Activated naive CD4-positive, alpha-beta T cell treated with Interleukin-2 at 50 U/mL for 16 hours (primary cell): ENCODE data around the gene ATCAY.
"Not testable (repeated sequence)": the region's sequence is repeated elsewhere in the genome, so short reads cannot be mapped to it uniquely, and the experiment has no call there.

Source experiments
- DNase-seq: peaks from one replicate; pipeline ENCODE4 v3.0.0-alpha.2; 2020

The ATCAY gene

DNA sequence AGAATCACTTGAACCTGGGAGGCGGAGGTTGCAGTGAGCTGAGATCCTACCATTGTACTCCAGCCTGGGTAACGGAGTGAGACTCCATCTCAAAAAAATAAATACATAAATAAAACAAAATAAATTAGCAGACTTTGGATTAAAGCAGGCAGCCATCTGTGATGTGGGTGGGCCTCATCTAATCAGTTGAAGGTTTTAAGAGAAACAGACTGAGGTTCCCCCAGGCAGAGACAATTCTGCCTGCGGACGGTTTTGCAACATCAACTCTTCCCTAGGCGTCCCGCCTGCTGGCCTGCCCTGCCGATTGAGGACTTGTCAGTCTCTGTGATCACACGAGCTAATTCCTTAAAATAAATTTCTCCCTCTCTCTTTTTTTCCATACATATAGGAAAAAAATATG is 23.7 kb downstream of the ATCAY start:
- DNase-seq, result no peak

- no peak for DNase-seq
These were observed 27.3 kb downstream of the ATCAY start for GRCh38 chr19:3907626-3908265.

DNA sequence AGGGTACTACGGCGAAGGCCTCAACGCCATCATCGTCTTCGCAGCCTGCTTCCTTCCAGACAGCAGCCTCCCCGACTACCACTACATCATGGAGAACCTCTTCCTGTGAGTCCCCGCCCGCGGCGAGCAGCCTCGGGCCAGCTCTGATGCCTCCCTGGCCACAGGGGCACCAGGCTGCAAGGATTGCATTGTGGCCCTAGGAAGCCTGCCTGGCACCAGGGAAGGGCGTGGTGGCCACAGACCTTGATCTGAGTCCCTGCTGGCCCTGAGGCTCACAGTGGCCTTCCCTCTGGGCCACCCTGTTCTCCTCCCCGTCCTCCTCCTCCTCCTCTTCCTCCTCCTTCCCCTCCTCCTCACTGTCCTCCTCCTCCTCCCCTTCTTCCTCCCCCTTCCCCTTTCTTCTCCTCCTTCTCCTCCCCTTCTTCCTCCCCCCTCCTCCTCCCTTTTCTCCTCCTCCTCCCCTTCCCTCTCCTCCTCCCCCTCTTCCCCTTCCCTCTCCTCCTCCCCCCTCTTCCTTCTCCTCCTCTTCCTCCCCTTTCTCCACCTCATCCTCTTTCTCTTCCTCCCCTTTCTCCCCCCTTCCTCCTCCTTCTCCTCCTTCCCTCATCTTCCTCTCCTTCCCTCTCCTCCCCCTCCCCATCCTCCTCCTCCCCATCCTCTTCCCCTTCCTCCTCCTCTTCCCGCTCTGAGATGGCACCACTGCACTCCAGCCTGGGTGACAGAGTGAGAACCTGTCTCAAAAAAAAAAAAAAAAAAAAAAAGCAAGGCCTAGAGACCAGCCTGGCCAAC is 28.0 kb downstream of the ATCAY start:
- DNase-seq, result no peak

- DNase-seq, result no peak
These were observed 29.6 kb downstream of the ATCAY start for GRCh38 chr19:3910105-3910504.

DNA sequence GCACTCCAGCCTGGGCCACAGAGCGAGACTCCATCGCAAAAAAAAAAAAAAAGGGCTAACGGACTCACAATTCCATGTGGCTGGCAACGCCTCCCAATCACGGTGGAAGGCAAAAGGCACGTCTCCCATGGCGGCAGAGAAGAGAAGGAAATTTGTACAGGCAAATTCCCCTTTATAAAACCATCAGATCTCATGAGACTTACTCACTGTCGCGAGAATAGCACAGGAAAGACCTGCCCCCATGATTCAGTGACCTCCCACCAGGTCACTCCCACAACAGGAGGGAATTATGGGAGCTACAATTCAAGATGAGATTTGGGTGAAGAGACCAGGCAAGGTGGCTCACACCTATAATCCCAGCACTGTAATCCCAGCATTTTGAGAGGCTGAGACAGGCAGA is 33.7 kb downstream of the ATCAY start:
- DNase-seq, result no peak

DNA sequence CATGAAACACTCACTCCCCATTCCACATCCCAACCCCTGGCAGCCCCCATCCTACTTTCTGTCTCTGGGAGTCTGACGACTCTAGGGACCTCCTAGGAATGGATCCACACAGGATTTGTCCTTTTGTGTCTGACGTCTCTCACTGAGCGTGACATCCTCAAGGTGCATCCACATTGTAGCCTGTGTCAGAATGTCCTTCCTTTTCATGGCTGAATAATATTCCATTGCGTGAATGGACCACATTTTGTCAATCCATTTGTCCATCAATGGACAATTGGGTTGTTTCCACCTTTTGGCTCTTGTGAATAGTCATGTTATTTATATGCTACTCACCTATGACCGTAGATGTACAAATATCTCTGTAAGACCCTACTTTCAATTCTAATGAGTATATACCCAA is 35.5 kb downstream of the ATCAY start:
- DNase-seq, result no peak

GRCh38 chr19:3919793-3920192 is 39.3 kb downstream of the ATCAY start:
- DNase-seq, result no peak

DNA sequence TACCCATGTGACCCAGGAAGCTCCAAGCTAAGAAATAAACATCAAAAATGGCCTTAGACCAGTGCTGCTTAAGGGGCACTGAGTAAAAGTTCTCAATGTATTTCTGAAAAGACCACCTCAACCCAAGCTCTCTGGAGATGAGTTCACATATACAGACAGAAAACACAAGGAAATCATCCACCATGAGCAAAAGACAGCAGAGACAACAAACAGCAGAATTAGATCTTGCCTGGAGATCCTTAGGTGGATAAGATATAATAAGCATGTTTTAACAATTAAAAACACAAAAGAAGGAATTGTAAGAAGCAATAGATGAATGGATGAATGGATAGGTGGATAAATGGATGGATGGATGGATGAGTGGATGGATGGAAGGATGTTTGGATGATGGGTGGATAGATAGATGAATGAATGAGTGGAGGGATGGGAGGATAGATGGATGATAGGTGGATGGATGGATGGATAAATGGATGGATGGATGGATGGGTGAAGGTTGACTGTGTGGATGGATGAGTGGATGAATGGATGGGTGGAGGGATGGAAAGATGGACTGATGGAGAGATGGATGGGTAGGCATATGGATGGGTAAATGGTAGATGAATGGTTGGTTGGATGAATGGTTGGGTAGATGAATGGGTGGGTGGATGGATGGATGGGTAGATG is 42.7 kb downstream of the ATCAY start:
- no peak for DNase-seq

- no peak for DNase-seq
These were observed 43.4 kb downstream of the ATCAY start for GRCh38 chr19:3923912-3924311.

DNA sequence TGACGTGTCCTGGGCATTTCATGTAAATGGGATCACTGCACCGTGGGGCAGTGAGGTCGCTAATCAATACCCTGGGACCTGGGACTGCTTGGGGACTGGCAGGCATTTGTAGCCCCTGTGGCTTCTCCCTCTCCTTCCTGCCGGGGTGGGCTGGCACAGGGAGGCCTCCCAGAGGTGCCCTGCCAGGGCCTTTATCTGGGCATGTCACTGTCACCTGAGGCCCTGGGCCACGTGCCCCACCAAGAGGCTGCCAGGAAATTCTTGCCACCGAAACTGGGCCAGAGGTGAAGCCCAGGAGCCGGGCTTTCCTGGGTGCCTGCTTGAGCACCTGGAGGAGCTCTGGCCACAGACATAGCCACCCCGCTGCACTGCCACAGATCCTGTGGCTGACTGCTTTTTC is 50.6 kb downstream of the ATCAY start:
- DNase-seq, result no peak

GRCh38 chr19:3932931-3933810 is 52.7 kb downstream of the ATCAY start, which contains the start of gene NMRK2:
TSS of gene NMRK2 (plus strand) at chr19:3933069. CDS start at chr19:3933672, 603 bp downstream.
- DNase-seq, result no peak

GRCh38 chr19:3936506-3937442 is 56.3 kb downstream of the ATCAY start:
- no peak for DNase-seq

DNA sequence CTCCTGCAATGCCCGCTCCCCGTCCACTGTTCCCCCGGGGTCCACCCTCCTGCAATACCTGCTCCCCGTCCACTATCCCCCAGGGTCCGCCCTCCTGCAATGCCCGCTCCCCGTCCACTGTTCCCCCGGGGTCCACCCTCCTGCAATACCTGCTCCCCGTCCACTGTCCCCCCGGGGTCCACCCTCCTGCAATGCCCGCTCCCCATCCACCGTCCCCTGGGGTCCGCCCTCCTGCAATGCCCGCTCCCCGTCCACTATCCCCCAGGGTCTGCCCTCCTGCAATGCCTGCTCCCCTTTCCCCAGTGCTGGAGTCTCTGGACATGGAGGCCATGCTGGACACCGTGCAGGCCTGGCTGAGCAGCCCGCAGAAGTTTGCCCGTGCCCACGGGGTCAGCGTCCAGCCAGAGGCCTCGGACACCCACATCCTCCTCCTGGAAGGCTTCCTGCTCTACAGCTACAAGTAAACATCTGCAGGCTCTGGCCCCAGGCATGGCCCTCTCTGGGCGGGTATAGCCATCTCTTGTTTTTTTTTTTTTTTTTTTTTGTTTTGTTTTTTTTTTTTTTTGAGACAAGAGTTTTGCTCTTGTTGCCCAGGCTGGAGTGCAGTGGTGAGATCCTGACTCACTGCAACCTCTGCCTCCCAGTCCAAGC is 57.9 kb downstream of the ATCAY start:
- not testable (repeated sequence) for DNase-seq

GRCh38 chr19:3942790-3943409 is 62.4 kb downstream of the ATCAY start:
- DNase-seq, result no peak

GRCh38 chr19:3944018-3944721 is 63.7 kb downstream of the ATCAY start:
- no peak for DNase-seq

- DNase-seq, result no peak
These were observed 65.4 kb downstream of the ATCAY start for GRCh38 chr19:3945838-3946237.

GRCh38 chr19:3947316-3947933 is 66.9 kb downstream of the ATCAY start:
- DNase-seq, result not testable (repeated sequence)

GRCh38 chr19:3949294-3949693 is 68.8 kb downstream of the ATCAY start:
- DNase-seq, result no peak

- no peak for DNase-seq
These were observed 69.7 kb downstream of the ATCAY start for GRCh38 chr19:3949997-3950859.
